A549 treated with ZK216348 at 1 μM for 4 hours (cell line): ENCODE data around the gene GZMH. TPM values are rescaled to one million over a fixed set of nuclear protein-coding genes. Genes with fewer than 3 reads are reported as not detected.

ENCODE experiments used
- total RNA-seq: library from RNA; stranded (reverse); fragments of 200-300 nt; extraction: Qiagen RNA extraction; gene quantifications from 5 replicates; pipeline ENCODE4 v1.2.3, GENCODE V29; 2022; ENCODE audit warnings: low read depth

GZMH gene, protein sequence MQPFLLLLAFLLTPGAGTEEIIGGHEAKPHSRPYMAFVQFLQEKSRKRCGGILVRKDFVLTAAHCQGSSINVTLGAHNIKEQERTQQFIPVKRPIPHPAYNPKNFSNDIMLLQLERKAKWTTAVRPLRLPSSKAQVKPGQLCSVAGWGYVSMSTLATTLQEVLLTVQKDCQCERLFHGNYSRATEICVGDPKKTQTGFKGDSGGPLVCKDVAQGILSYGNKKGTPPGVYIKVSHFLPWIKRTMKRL
- total RNA-seq: not detected in 5 replicates

DNA sequence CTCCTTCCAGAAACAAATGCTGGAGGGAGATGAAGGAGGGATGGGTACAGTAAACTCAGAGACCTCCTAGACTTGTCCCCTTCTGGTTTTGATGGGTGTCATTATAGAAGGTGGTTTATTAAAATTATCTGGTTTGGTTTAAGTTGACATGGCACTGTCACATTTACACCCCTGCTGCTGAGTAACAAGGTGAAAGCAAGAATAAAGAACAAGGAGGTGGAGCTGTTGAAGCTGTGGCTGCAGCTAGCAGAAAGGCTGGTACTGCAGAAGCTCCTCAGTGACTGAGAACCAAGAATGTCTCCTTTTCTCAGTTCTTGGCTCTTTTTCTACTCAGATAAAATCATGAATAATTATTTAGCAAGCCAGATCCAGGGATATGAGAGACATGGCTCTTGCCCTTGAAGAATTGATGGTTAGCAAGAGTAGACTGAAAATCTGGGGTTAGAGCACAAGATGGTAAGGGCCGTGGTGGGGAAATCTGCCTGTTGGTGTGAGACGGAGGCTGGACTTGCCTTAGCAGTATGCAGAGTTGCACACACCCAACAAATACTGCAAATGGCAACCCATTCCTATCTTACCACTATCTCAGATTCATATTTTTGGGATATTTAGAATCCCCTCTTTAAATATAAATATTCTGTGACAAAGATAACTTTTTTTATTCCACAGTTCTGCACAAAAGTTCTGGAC, at the start of gene GZMH:
Gene GZMH, minus strand, starts transcription at position 31 of the 690 bp plus-strand sequence. CDS start 72 bp downstream, outside the sequence.

DNA sequence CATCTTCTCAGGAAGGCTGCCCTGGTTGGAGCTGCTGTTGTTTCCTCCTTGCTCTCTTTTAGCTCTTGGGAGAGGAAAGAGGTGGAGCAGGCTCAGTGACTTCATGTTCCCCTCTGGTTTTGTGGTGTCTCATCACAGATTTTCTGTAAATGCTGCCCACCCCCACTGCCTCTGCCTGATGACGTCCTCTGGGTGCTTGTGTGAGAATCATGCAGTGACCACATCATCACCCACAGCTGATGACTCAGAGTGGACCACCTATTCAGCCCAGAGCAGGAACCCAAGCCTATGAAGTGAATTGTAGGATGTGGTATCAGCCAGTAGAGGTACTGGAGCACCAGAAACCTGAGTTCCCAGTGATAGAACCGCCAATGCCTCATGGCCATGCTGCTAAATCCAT, 24.7 kb upstream of the GZMH start, which contains the start of gene GZMB:
Gene GZMB, minus strand, starts transcription at position 33 of the 400 bp plus-strand sequence. Its CDS starts 30 bp downstream, at position 3.

DNA sequence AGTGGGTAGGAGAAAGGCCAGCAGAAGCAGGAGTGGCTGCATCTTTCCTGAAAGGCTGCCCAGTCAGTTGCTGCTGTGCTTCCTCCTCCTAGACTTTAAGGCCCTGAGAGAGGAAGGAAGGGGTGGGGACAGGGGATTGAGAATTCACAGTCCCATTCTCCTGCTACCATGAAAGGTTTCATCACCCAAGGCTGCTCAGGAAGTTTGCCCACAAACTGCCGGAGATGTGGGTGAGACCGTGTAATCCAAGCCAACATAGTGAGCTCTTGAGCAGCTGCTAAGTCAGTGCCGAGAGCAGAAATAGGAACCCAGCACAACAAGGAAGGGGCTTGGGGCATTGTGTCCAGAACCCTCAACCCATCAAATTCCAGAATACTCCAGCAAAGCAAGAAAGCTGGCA, 33.3 kb downstream of the GZMH start, which contains the start of gene CTSG:
Gene CTSG, minus strand, starts transcription at position 69 of the 400 bp plus-strand sequence. Its CDS starts 27 bp downstream, at position 42.

Other genes starting within 250 kb of the GZMH start
- gene NFATC4, start 241.5 kb downstream of the GZMH start, total RNA-seq: 0.15 to 0.36 TPM (median 0.25 TPM) in 4 of 5 replicates, not detected in the other
- 0.25 to 0.57 TPM (median 0.27 TPM) in 5 replicates for gene NYNRIN, start 210.7 kb downstream of the GZMH start, total RNA-seq
- gene CBLN3, start 180.0 kb downstream of the GZMH start, total RNA-seq: 0.59 to 2.1 TPM (median 1.1 TPM) in 5 replicates
- gene KHNYN, start 179.7 kb downstream of the GZMH start, total RNA-seq: 19.8 to 31.7 TPM (median 27.3 TPM) in 5 replicates
- 33.1 to 53.2 TPM (median 49.6 TPM) in 5 replicates for gene SDR39U1, start 166.9 kb downstream of the GZMH start, total RNA-seq
- gene CMA1, start 101.4 kb downstream of the GZMH start, total RNA-seq: not detected in 5 replicates
- not detected in 5 replicates for gene CTSG, start 33.4 kb downstream of the GZMH start, total RNA-seq
- not detected in 5 replicates for gene GZMB, start 24.5 kb upstream of the GZMH start, total RNA-seq